Hematopoietic multipotent progenitor cell treated with erythropoietin and hydrocortisone succinate and interleukin-3 and kit ligand, for 15 days (in vitro differentiated cells): ENCODE measurements around the gene PAMR1.
"Not testable (repeated sequence)": the region's sequence is repeated elsewhere in the genome, so short reads cannot be mapped to it uniquely, and the experiment has no call there.

Experiments used
- DNase-seq: peaks from one replicate; pipeline ENCODE4 v3.0.0-alpha.2; 2015; ENCODE audit warnings: low spot score

PAMR1 gene

GRCh38 chr11:35525501-35526175 is at the start of gene PAMR1:
Gene PAMR1, minus strand, starts transcription at chr11:35525616. Its CDS starts 31 bp downstream, at chr11:35525585.
- no peak for DNase-seq

GRCh38 chr11:35571696-35572095 is 46.3 kb upstream of the PAMR1 start:
- DNase-seq = no peak

- DNase-seq = no peak
Measured at GRCh38 chr11:35567737-35568465, 42.5 kb upstream of the PAMR1 start.

GRCh38 chr11:35566885-35567284 is 41.5 kb upstream of the PAMR1 start:
- DNase-seq = no peak

GRCh38 chr11:35566181-35566580 is 40.8 kb upstream of the PAMR1 start:
- DNase-seq = no peak

- no peak for DNase-seq
Measured at GRCh38 chr11:35564245-35564595, 38.8 kb upstream of the PAMR1 start.

- DNase-seq = no peak
Measured at GRCh38 chr11:35563484-35564244, 38.2 kb upstream of the PAMR1 start.

GRCh38 chr11:35559949-35560348 is 34.5 kb upstream of the PAMR1 start:
- no peak for DNase-seq

GRCh38 chr11:35558513-35558912 is 33.1 kb upstream of the PAMR1 start:
- no peak for DNase-seq

- DNase-seq = no peak
Measured at GRCh38 chr11:35555488-35555887, 30.1 kb upstream of the PAMR1 start.

- no peak for DNase-seq
Measured at GRCh38 chr11:35554491-35555437, 29.3 kb upstream of the PAMR1 start.

GRCh38 chr11:35553831-35554230 is 28.4 kb upstream of the PAMR1 start:
- no peak for DNase-seq

GRCh38 chr11:35553021-35553420 is 27.6 kb upstream of the PAMR1 start:
- no peak for DNase-seq

- no peak for DNase-seq
Measured at GRCh38 chr11:35552616-35553015, 27.2 kb upstream of the PAMR1 start.

- DNase-seq = no peak
Measured at GRCh38 chr11:35550374-35551036, 25.1 kb upstream of the PAMR1 start.

- DNase-seq = no peak
Measured at GRCh38 chr11:35549787-35550186, 24.4 kb upstream of the PAMR1 start.

GRCh38 chr11:35548925-35549561 is 23.6 kb upstream of the PAMR1 start:
- no peak for DNase-seq

- not testable (repeated sequence) for DNase-seq
Measured at GRCh38 chr11:35547995-35548394, 22.6 kb upstream of the PAMR1 start.

GRCh38 chr11:35546317-35546716 is 20.9 kb upstream of the PAMR1 start:
- DNase-seq = no peak

GRCh38 chr11:35545391-35546003 is 20.1 kb upstream of the PAMR1 start:
- no peak for DNase-seq
